SK-N-SH treated with all-trans-retinoic acid at 6 μM for 48 hours (cell line): ENCODE measurements around the gene MAP3K14.

ENCODE experiments used
- ATAC-seq: fragments of 200-7000 bp; cut with Tn5 transposase; 3 replicates; pipeline ENCODE4 v1.9.1; 2020; ENCODE audit warnings: mild to moderate bottlenecking, moderate library complexity
- CREB5 ChIP-seq: fragments of 250-450 bp; sonication (Bioruptor Pico); IDR thresholded peaks from 2 replicates; pipeline ENCODE4 v1.5.1; 2020; ENCODE audit warnings: low read depth, mild to moderate bottlenecking, moderate library complexity
- CSDC2 ChIP-seq: fragments of 250-450 bp; sonication (Bioruptor Pico); IDR thresholded peaks from 2 replicates; pipeline ENCODE4 v1.5.0; 2020; ENCODE audit warnings: mild to moderate bottlenecking, moderate library complexity
- CSRNP3 ChIP-seq: fragments of 250-450 bp; sonication (Bioruptor Pico); IDR thresholded peaks from 2 replicates; pipeline ENCODE4 v1.5.1; 2021; ENCODE audit warnings: mild to moderate bottlenecking, moderate library complexity
- ESRRG ChIP-seq: fragments of 250-450 bp; sonication (Bioruptor Pico); IDR thresholded peaks from 2 replicates; pipeline ENCODE4 v1.6.1; 2021; ENCODE audit warnings: mild to moderate bottlenecking
- OSR1 ChIP-seq: fragments of 250-450 bp; sonication (Bioruptor Pico); IDR thresholded peaks from 2 replicates; pipeline ENCODE4 v1.8.0; 2022; ENCODE audit warnings: moderate library complexity, mild to moderate bottlenecking, inconsistent platforms
- PATZ1 ChIP-seq: fragments of 250-450 bp; sonication (Bioruptor Pico); IDR thresholded peaks from 2 replicates; pipeline ENCODE4 v1.8.0; 2020; ENCODE audit warnings: mild to moderate bottlenecking, moderate library complexity, borderline replicate concordance
- PPARA ChIP-seq: fragments of 250-450 bp; sonication (Bioruptor Pico); IDR thresholded peaks from 2 replicates; pipeline ENCODE4 v1.5.0; 2020; ENCODE audit warnings: mild to moderate bottlenecking, borderline replicate concordance
- RARB ChIP-seq: fragments of 250-450 bp; sonication (Bioruptor Pico); IDR thresholded peaks from 2 replicates; pipeline ENCODE4 v1.8.0; 2021; ENCODE audit warnings: mild to moderate bottlenecking, moderate library complexity
- SNAI2 ChIP-seq: fragments of 250-450 bp; sonication (Bioruptor Pico); IDR thresholded peaks from 2 replicates; pipeline ENCODE4 v1.5.0; 2020; ENCODE audit warnings: mild to moderate bottlenecking, moderate library complexity
- TOX ChIP-seq: fragments of 250-450 bp; sonication (Bioruptor Pico); IDR thresholded peaks from 2 replicates; pipeline ENCODE4 v1.8.0; 2021; ENCODE audit warnings: mild to moderate bottlenecking, moderate library complexity, borderline replicate concordance
- TSHZ2 ChIP-seq: fragments of 250-450 bp; sonication (Bioruptor Pico); IDR thresholded peaks from 2 replicates; pipeline ENCODE4 v1.5.0; 2020; ENCODE audit warnings: mild to moderate bottlenecking, moderate library complexity
- ZFP3 ChIP-seq: fragments of 250-450 bp; sonication (Bioruptor Pico); IDR thresholded peaks from 2 replicates; pipeline ENCODE4 v1.5.0; 2020; ENCODE audit warnings: mild to moderate bottlenecking, moderate library complexity
- ZNF70 ChIP-seq: fragments of 450-650 bp; formaldehyde crosslinking; IDR thresholded peaks from 2 replicates; pipeline ENCODE4 v1.5.0; 2020; ENCODE audit warnings: mild to moderate bottlenecking, moderate library complexity
- ZNF8 ChIP-seq: fragments of 450-650 bp; formaldehyde crosslinking; IDR thresholded peaks from 2 replicates; pipeline ENCODE4 v1.5.0; 2020; ENCODE audit warnings: mild to moderate bottlenecking, moderate library complexity

MAP3K14 gene

GRCh38 chr17:45316434-45317110 lies at the start of gene MAP3K14:
MAP3K14 (minus strand) TSS chr17:45317020; CDS start chr17:45290745, 26,275 bp downstream.
- peak; percentile 61; the same call in 1 of the 2 replicates for TF ChIP-seq CSDC2
- no peak for TF ChIP-seq CSRNP3 (CRISPR knock-in tag)
- TF ChIP-seq SNAI2: 0 out of 2 replicates have a peak, but pooled peaks have one; percentile 52
- peak; percentile 31; the same call in 1 of the 2 replicates for TF ChIP-seq TSHZ2 (CRISPR knock-in tag)
- TF ChIP-seq, all 23 proteins: peak for 3
- ATAC-seq: peak; percentile 0

GRCh38 chr17:45366049-45366448 lies 49.2 kb upstream of the MAP3K14 start:
- ATAC-seq: no peak
- TF ChIP-seq ZNF70 (CRISPR knock-in tag) (no peak), RARB (no peak), ZFP3 (CRISPR knock-in tag) (no peak), PPARA (CRISPR knock-in tag) (no peak), CSRNP3 (CRISPR knock-in tag) (no peak), ZNF8 (CRISPR knock-in tag) (no peak), CREB5 (CRISPR knock-in tag) (no peak), ESRRG (no peak), TOX (CRISPR knock-in tag) (no peak)

- peak; percentile 55 for ATAC-seq
- TF ChIP-seq PATZ1: no peak
- no peak for TF ChIP-seq TSHZ2 (CRISPR knock-in tag)
- TF ChIP-seq OSR1 (CRISPR knock-in tag): no peak
- TF ChIP-seq CSDC2: no peak
- no peak for TF ChIP-seq CREB5 (CRISPR knock-in tag)
These were observed 47.9 kb upstream of the MAP3K14 start for GRCh38 chr17:45364531-45365390.
